HEK293 (cell line): ENCODE measurements around the gene EIF2S3B.

Experiments used
- CTCF ChIA-PET: fragments of 350-600 bp; formaldehyde crosslinking; extraction: SDS; loops from one replicate; lab custom pipeline; 2021; ENCODE audit warnings: antibody characterized with exemption; lab: Yijun Ruan, JAX
- POLR2A ChIA-PET: fragments of 300-600 bp; formaldehyde crosslinking; extraction: SDS; loops from one replicate; lab custom pipeline; 2020; ENCODE audit warnings: antibody characterized with exemption, inconsistent platforms; lab: Yijun Ruan, JAX
- H3K27ac ChIP-seq: fragments of 200-500 bp; sonication (Bioruptor generic); 2 replicates; pipeline ENCODE4 v1.5.1; 2014; ENCODE audit warnings: low read depth, low read length, control low read depth, inconsistent platforms; ENCODE audit errors: extremely low read depth
- H3K36me3 ChIP-seq, 2 experiments: fragments of 200-500 bp in 1 of 2; sonication (Bioruptor generic) in 1 of 2; 1 replicate in 1 of 2; 2 replicates in 1 of 2; pipeline ENCODE4 v1.5.1; 2014 to 2017; ENCODE audit warnings: inconsistent platforms in 2 of 2, low read length in 2 of 2; ENCODE audit not compliant: control insufficient read depth in 2 of 2, insufficient read depth in 1 of 2
- H3K4me1 ChIP-seq: fragments of 200-500 bp; sonication (Bioruptor generic); 2 replicates; pipeline ENCODE4 v1.5.1; 2014; ENCODE audit warnings: mild to moderate bottlenecking, low read length, inconsistent platforms; ENCODE audit not compliant: control insufficient read depth, insufficient read depth
- H3K4me3 ChIP-seq: 2 replicates; pipeline ENCODE4 v1.5.1; 2011; ENCODE audit warnings: low read depth, mild to moderate bottlenecking, control low read depth, low read length, moderate library complexity
- H3K9me3 ChIP-seq: fragments of 200-500 bp; sonication (Bioruptor generic); 2 replicates; pipeline ENCODE4 v1.5.1; 2014; ENCODE audit warnings: low read depth, low read length, inconsistent platforms; ENCODE audit not compliant: control insufficient read depth, insufficient read depth
- EGR2 ChIP-seq: fragments of 450-650 bp; formaldehyde crosslinking; IDR thresholded peaks from 2 replicates; pipeline ENCODE4 v1.5.1; 2016; ENCODE audit warnings: low read depth, missing biosample characterization, missing genetic modification characterization
- GLIS2 ChIP-seq: fragments of 450-650 bp; formaldehyde crosslinking; IDR thresholded peaks from 2 replicates; pipeline ENCODE4 v1.5.1; 2016; ENCODE audit warnings: missing biosample characterization, missing genetic modification characterization
- HOXC10 ChIP-seq: sonication (generic); formaldehyde crosslinking; IDR thresholded peaks from 2 replicates; pipeline ENCODE4 v1.8.1; 2023; ENCODE audit warnings: mild to moderate bottlenecking, missing genetic modification reagents
- IKZF3 ChIP-seq: fragments of 450-650 bp; IDR thresholded peaks from 2 replicates; pipeline ENCODE4 v1.5.0; 2018; ENCODE audit warnings: missing biosample characterization, mild to moderate bottlenecking, missing genetic modification characterization, moderate library complexity
- KLF1 ChIP-seq: fragments of 450-650 bp; formaldehyde crosslinking; IDR thresholded peaks from 2 replicates; pipeline ENCODE4 v1.5.1; 2016; ENCODE audit warnings: missing biosample characterization, missing genetic modification characterization
- KLF9 ChIP-seq: fragments of 450-650 bp; formaldehyde crosslinking; IDR thresholded peaks from 2 replicates; pipeline ENCODE4 v1.5.1; 2016; ENCODE audit warnings: missing biosample characterization, missing genetic modification characterization, low read depth
- MYNN ChIP-seq: fragments of 450-650 bp; formaldehyde crosslinking; IDR thresholded peaks from 2 replicates; pipeline ENCODE4 v1.5.1; 2016; ENCODE audit warnings: missing biosample characterization, missing genetic modification characterization, borderline replicate concordance
- SALL2 ChIP-seq: fragments of 450-650 bp; formaldehyde crosslinking; IDR thresholded peaks from 2 replicates; pipeline ENCODE4 v1.5.0; 2017; ENCODE audit warnings: missing biosample characterization, mild to moderate bottlenecking, missing genetic modification characterization, borderline replicate concordance
- SP2 ChIP-seq: fragments of 450-650 bp; formaldehyde crosslinking; IDR thresholded peaks from 2 replicates; pipeline ENCODE4 v1.5.1; 2016; ENCODE audit warnings: missing biosample characterization, missing genetic modification characterization
- SP3 ChIP-seq: fragments of 450-650 bp; formaldehyde crosslinking; IDR thresholded peaks from 2 replicates; pipeline ENCODE4 v1.5.1; 2016; ENCODE audit warnings: missing biosample characterization, missing genetic modification characterization
- SP7 ChIP-seq: fragments of 450-650 bp; formaldehyde crosslinking; IDR thresholded peaks from 2 replicates; pipeline ENCODE4 v1.5.1; 2016; ENCODE audit warnings: missing biosample characterization, missing genetic modification characterization
- YY2 ChIP-seq: fragments of 450-650 bp; formaldehyde crosslinking; IDR thresholded peaks from 2 replicates; pipeline ENCODE4 v1.5.1; 2016; ENCODE audit warnings: missing biosample characterization, missing genetic modification characterization
- ZBTB20 ChIP-seq: fragments of 450-650 bp; formaldehyde crosslinking; IDR thresholded peaks from 2 replicates; pipeline ENCODE4 v1.5.1; 2016; ENCODE audit warnings: missing biosample characterization, missing genetic modification characterization
- ZFP41 ChIP-seq: fragments of 450-650 bp; formaldehyde crosslinking; IDR thresholded peaks from 2 replicates; pipeline ENCODE4 v1.5.1; 2016; ENCODE audit warnings: missing biosample characterization, missing genetic modification characterization, borderline replicate concordance
- ZNF138 ChIP-seq: fragments of 450-650 bp; formaldehyde crosslinking; IDR thresholded peaks from 2 replicates; pipeline ENCODE4 v1.5.1; 2016; ENCODE audit warnings: missing biosample characterization, missing genetic modification characterization, borderline replicate concordance
- ZNF239 ChIP-seq: fragments of 450-650 bp; formaldehyde crosslinking; IDR thresholded peaks from 2 replicates; pipeline ENCODE4 v1.5.1; 2016; ENCODE audit warnings: missing biosample characterization, missing genetic modification characterization
- ZNF416 ChIP-seq: fragments of 450-650 bp; formaldehyde crosslinking; IDR thresholded peaks from 2 replicates; pipeline ENCODE4 v1.5.1; 2016; ENCODE audit warnings: missing biosample characterization, missing genetic modification characterization
- ZNF514 ChIP-seq: fragments of 450-650 bp; formaldehyde crosslinking; IDR thresholded peaks from 2 replicates; pipeline ENCODE4 v1.5.1; 2016; ENCODE audit warnings: missing biosample characterization, missing genetic modification characterization
- ZNF530 ChIP-seq: fragments of 450-650 bp; formaldehyde crosslinking; IDR thresholded peaks from 2 replicates; pipeline ENCODE4 v1.5.1; 2016; ENCODE audit warnings: low read depth, missing biosample characterization, missing genetic modification characterization
- ZNF610 ChIP-seq: fragments of 450-650 bp; formaldehyde crosslinking; IDR thresholded peaks from 2 replicates; pipeline ENCODE4 v1.5.1; 2016; ENCODE audit warnings: missing biosample characterization, missing genetic modification characterization, borderline replicate concordance
- ZNF623 ChIP-seq: fragments of 450-650 bp; formaldehyde crosslinking; IDR thresholded peaks from 2 replicates; pipeline ENCODE4 v1.5.1; 2016; ENCODE audit warnings: missing biosample characterization, missing genetic modification characterization
- ZNF629 ChIP-seq: fragments of 450-650 bp; formaldehyde crosslinking; IDR thresholded peaks from 2 replicates; pipeline ENCODE4 v1.5.1; 2017; ENCODE audit warnings: missing biosample characterization, missing genetic modification characterization
- TF ChIP-seq, protein P1 (sequence below): fragments of 450-650 bp; formaldehyde crosslinking; IDR thresholded peaks from 2 replicates; pipeline ENCODE4 v1.5.1; 2016; ENCODE audit warnings: missing biosample characterization, missing genetic modification characterization
- TF ChIP-seq, protein P2 (sequence below): fragments of 450-650 bp; formaldehyde crosslinking; IDR thresholded peaks from 2 replicates; pipeline ENCODE4 v1.5.1; 2016; ENCODE audit warnings: missing biosample characterization, missing genetic modification characterization, low read depth
- TF ChIP-seq, protein P3 (sequence below): fragments of 450-650 bp; formaldehyde crosslinking; IDR thresholded peaks from 2 replicates; pipeline ENCODE4 v1.5.1; 2016; ENCODE audit warnings: missing biosample characterization, missing genetic modification characterization

Gene EIF2S3B

DNA sequence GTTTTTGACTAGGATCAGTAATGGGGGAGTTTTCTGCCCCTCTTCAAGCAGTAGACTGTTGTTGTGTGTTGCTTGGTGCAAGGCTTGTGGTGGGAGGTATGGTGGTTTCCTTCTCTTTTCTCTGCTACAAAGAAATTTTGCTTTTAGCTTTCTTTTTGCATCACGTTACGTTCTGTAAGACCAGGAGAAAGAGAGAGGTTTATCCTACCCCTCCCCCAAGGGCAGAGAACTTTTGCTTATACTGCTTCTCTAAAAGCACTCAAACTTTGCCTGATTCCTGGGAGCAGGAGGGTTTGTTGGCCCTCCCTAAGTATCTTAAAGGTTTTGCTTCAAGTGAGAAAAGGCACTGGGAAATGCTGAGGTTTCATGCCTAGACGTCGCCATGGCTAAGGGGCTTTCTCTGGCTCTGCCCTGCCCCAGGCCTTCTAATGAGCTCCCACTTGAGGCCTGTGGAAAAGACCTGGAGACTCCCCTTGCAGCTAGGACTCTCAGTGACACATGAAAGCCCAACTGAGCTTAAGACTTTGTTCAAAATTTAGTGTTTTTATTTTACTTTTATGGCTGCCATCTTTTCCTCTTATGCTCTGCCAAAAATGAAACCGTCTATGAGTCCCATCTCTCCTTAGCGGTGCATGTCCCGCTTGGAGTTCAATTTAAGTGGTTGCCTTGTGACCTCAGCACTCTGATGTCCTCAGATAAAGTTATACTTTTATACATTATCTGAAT lies 49.2 kb downstream of the EIF2S3B start (continued):
- TF ChIP-seq EGR2 (tag by site-specific recombination) (no peak), HOXC10 (no peak), ZFP41 (tag by site-specific recombination) (no peak), KLF9 (tag by site-specific recombination) (no peak)

DNA sequence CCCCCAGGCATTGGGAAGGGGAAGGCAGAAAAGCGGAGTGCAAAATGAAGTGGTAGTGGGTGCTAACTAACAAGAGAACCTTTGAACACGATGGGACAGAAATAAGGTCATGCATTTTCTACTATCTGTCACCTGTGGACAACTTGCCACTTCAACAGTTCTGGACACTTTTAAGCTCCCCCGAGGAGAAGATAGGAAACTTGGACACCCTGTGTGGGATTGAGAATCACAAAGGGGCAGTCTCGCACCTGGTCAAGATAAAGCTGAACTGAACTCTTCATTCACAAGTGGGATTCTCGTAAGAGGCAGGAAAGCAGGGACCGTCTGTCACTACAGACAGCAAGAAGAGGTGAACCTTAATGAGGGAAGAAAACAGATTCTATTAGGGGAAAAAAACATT lies 51.6 kb downstream of the EIF2S3B start:
- H3K9me3 ChIP-seq: no peaks in the 10 kb centered on the region
- TF ChIP-seq ZNF530: no peak
- TF ChIP-seq, protein P1, sequence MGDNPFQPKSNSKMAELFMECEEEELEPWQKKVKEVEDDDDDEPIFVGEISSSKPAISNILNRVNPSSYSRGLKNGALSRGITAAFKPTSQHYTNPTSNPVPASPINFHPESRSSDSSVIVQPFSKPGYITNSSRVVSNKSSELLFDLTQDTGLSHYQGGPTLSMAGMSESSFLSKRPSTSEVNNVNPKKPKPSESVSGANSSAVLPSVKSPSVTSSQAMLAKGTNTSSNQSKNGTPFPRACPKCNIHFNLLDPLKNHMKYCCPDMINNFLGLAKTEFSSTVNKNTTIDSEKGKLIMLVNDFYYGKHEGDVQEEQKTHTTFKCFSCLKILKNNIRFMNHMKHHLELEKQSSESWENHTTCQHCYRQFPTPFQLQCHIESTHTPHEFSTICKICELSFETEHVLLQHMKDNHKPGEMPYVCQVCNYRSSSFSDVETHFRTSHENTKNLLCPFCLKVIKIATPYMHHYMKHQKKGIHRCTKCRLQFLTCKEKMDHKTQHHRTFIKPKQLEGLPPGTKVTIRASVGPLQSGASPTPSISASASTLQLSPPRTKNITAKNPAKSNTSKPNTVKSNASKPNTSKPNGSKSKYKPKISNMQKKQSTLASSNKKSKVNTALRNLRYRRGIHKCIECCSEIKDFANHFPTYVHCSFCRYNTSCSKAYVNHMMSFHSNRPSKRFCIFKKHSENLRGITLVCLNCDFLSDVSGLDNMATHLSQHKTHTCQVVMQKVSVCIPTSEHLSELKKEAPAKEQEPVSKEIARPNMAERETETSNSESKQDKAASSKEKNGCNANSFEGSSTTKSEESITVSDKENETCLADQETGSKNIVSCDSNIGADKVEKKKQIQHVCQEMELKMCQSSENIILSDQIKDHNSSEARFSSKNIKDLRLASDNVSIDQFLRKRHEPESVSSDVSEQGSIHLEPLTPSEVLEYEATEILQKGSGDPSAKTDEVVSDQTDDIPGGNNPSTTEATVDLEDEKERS (tag by site-specific recombination): no peak
- TF ChIP-seq, all 188 proteins: peak for 0
- Histone ChIP-seq H3K4me1 (no peaks in the 10 kb centered on the region), H3K27ac (no peak overlapping the region), H3K4me3 (no peak overlapping the region), H3K36me3 (no peaks in the 10 kb centered on the region)
- CTCF ChIA-PET: interaction anchor here (0.7 to 2.3 kb wide), 2 partner anchors 54 to 321 kb away, joined by 3 to 14 read pairs; no protein-coding TSS in a partner anchor
- POLR2A ChIA-PET: no interaction called here

DNA sequence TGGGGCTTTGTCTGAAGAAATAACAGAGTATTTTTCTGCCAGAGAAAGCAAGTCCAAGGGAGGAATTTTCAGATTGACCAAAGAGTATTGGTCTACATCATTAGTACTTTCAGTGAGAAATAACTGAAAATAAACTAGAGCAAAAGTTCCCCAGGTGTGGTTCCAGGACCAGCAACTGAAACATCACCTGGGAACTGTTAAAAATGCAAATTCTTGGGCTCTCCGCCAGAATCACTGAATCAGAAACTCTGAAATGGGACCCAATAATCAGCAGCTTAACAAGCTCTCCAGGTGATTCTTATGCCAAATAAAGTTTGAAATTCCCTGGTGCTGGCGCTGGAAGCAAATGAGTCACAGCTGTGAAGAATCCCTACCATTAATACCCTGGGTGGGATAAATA lies 52.1 kb downstream of the EIF2S3B start:
- Histone ChIP-seq H3K9me3 (no peaks in the 10 kb centered on the region), H3K4me1 (no peaks in the 10 kb centered on the region), H3K36me3 (no peaks in the 10 kb centered on the region), H3K27ac (no peak overlapping the region), H3K4me3 (no peak overlapping the region)
- TF ChIP-seq SP7 (tag by site-specific recombination) (no peak), ZNF623 (no peak), ZNF138 (tag by site-specific recombination) (no peak), MYNN (tag by site-specific recombination) (no peak), SALL2 (no peak), YY2 (tag by site-specific recombination) (no peak), GLIS2 (tag by site-specific recombination) (no peak), IKZF3 (tag by site-specific recombination) (no peak), ZNF629 (tag by site-specific recombination) (no peak), ZNF610 (tag by site-specific recombination) (no peak), ZNF514 (tag by site-specific recombination) (no peak), ZBTB20 (tag by site-specific recombination) (no peak), SP3 (tag by site-specific recombination) (no peak), ZNF239 (tag by site-specific recombination) (no peak), SP2 (tag by site-specific recombination) (no peak), ZNF416 (tag by site-specific recombination) (no peak), KLF1 (no peak)
- TF ChIP-seq, protein P2, sequence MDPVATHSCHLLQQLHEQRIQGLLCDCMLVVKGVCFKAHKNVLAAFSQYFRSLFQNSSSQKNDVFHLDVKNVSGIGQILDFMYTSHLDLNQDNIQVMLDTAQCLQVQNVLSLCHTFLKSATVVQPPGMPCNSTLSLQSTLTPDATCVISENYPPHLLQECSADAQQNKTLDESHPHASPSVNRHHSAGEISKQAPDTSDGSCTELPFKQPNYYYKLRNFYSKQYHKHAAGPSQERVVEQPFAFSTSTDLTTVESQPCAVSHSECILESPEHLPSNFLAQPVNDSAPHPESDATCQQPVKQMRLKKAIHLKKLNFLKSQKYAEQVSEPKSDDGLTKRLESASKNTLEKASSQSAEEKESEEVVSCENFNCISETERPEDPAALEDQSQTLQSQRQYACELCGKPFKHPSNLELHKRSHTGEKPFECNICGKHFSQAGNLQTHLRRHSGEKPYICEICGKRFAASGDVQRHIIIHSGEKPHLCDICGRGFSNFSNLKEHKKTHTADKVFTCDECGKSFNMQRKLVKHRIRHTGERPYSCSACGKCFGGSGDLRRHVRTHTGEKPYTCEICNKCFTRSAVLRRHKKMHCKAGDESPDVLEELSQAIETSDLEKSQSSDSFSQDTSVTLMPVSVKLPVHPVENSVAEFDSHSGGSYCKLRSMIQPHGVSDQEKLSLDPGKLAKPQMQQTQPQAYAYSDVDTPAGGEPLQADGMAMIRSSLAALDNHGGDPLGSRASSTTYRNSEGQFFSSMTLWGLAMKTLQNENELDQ (tag by site-specific recombination): no peak
- TF ChIP-seq, protein P3, sequence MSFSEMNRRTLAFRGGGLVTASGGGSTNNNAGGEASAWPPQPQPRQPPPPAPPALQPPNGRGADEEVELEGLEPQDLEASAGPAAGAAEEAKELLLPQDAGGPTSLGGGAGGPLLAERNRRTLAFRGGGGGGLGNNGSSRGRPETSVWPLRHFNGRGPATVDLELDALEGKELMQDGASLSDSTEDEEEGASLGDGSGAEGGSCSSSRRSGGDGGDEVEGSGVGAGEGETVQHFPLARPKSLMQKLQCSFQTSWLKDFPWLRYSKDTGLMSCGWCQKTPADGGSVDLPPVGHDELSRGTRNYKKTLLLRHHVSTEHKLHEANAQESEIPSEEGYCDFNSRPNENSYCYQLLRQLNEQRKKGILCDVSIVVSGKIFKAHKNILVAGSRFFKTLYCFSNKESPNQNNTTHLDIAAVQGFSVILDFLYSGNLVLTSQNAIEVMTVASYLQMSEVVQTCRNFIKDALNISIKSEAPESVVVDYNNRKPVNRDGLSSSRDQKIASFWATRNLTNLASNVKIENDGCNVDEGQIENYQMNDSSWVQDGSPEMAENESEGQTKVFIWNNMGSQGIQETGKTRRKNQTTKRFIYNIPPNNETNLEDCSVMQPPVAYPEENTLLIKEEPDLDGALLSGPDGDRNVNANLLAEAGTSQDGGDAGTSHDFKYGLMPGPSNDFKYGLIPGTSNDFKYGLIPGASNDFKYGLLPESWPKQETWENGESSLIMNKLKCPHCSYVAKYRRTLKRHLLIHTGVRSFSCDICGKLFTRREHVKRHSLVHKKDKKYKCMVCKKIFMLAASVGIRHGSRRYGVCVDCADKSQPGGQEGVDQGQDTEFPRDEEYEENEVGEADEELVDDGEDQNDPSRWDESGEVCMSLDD (tag by site-specific recombination): no peak
- ChIA-PET POLR2A (no interaction called here), CTCF (interaction anchor here (0.7 to 2.3 kb wide), 2 partner anchors 54 to 322 kb away, joined by 3 to 14 read pairs; no protein-coding TSS in a partner anchor)
